ENCODE results near the gene DMAP1. TPM values are rescaled to one million over a fixed set of nuclear protein-coding genes. Genes with fewer than 3 reads are reported as not detected.
A peak's percentile ranks its signal among the peaks of the same experiment; 100 is the strongest.

DMAP1 gene
- total RNA-seq, 3 donors from 2014 or later: 40.4 to 50.5 (median 43.2) TPM

GRCh38 chr1:44254392-44254910 lies 41.2 kb downstream of the DMAP1 start:
- Mint-ChIP-seq H3K4me1 (ENCODE audit: low read depth) (no peaks in the 10 kb centered on the region), H3K9me3 (no peaks in the 10 kb centered on the region), H3K27me3 (ENCODE audit: low read depth) (no peaks in the 10 kb centered on the region), H3K36me3 (ENCODE audit: insufficient read depth) (peaks cover 9% of the 10 kb centered on the region), H3K4me3 (no peak overlapping the region)
- no peak for DNase-seq
- ATAC-seq: peak; percentile 81 to 88

DNA sequence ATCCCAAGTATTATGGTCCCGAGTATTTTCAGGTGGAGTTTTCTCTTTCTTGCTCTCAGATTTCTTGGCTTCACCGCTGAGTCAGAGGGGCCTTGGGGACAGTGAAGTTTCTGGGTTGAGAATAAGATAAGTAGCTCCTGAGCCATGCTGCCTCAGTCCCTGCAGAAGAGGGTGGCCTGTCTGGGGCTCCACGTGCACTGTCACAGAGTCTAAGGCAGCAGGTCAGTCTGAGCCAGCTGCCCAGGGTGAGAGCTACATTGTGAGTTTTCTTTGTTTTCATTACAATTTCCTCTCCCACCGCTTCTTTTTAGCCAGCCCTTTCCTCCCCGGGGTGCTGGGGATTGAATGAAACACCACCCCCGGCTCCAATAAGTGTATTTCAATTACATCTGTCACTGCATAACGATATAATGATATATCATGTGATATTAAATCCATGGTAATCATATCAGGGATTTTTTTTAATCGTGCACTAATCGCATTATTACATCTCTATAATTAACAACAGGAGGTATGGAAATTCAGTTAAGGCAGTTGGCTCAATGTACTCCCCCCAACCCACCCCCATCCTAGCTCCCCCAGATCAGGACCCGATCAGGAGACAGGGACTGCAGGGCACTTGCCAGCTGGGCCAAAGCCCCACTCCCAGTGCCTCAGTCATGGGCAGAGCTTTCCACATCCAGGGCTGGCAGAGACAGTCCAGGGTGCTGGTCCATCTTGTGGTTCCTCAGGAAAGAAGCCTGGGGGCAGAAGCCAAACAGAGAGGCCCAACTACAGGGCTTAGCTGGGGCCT lies 43.7 kb downstream of the DMAP1 start:
- H3K36me3 Mint-ChIP-seq (ENCODE audit: insufficient read depth): peaks cover 18% of the 10 kb centered on the region
- H3K27me3 Mint-ChIP-seq (ENCODE audit: low read depth): no peaks in the 10 kb centered on the region
- H3K4me3 Mint-ChIP-seq: no peak overlapping the region
- ATAC-seq (no peak), DNase-seq (no peak)
- no peaks in the 10 kb centered on the region for H3K4me1 Mint-ChIP-seq (ENCODE audit: low read depth)
- H3K9me3 Mint-ChIP-seq: no peaks in the 10 kb centered on the region

DNA sequence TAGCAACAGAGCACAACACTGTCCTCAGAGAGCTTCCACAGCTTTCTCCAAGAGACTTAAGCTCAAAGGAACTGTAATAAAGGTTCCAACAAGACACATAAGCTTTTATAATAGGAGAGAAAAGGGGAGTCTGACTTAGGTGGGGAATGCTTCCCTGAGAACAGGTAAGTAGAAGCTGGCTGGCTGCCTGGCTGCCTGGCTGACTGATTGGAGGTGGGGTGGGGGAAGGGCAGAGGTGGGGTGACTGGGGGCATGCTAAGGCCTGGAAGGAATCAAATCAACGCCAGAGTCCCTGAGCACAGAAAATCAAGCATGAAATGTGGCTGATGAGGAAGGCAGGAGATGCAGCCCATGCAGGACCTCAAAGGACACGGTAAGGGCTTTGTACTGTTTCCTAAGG lies 45.8 kb downstream of the DMAP1 start:
- no peaks in the 10 kb centered on the region for H3K4me1 Mint-ChIP-seq (ENCODE audit: low read depth)
- no peaks in the 10 kb centered on the region for H3K9me3 Mint-ChIP-seq
- H3K36me3 Mint-ChIP-seq (ENCODE audit: insufficient read depth): peaks cover 21% of the 10 kb centered on the region
- H3K4me3 Mint-ChIP-seq: no peak overlapping the region
- ATAC-seq: no peak
- H3K27me3 Mint-ChIP-seq (ENCODE audit: low read depth): no peaks in the 10 kb centered on the region
- no peak for DNase-seq

DNA sequence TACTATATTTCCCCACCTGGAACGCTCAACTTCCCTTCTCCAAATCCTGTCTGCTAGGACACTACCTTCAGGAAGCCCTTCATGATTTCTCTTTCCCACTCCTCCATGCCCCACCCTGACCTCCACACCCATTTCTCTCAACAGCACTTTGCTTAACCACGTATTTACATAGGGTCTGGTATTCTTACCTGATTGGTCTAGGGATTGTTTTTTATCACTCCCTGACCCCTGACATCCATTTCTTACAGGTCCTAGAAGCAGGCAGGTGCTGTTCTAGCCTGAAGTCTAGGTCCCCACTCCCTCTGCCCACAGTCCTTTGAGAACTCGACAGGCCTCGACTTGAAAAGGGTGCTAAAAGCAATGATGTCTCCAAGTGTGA lies 47.5 kb downstream of the DMAP1 start:
- Mint-ChIP-seq H3K9me3 (no peaks in the 10 kb centered on the region), H3K27me3 (ENCODE audit: low read depth) (no peaks in the 10 kb centered on the region), H3K4me1 (ENCODE audit: low read depth) (peaks cover 3% of the 10 kb centered on the region), H3K4me3 (no peak overlapping the region), H3K36me3 (ENCODE audit: insufficient read depth) (peaks cover 21% of the 10 kb centered on the region)
- ATAC-seq (no peak), DNase-seq (no peak)

- Mint-ChIP-seq H3K36me3 (ENCODE audit: insufficient read depth) (peaks cover 21% of the 10 kb centered on the region), H3K9me3 (no peaks in the 10 kb centered on the region), H3K4me1 (ENCODE audit: low read depth) (peaks cover 3% of the 10 kb centered on the region), H3K4me3 (no peak overlapping the region), H3K27me3 (ENCODE audit: low read depth) (no peaks in the 10 kb centered on the region)
- ATAC-seq: no peak
- no peak for DNase-seq
Measured at GRCh38 chr1:44261171-44261817, 48.0 kb downstream of the DMAP1 start.

- no peaks in the 10 kb centered on the region for H3K9me3 Mint-ChIP-seq
- ATAC-seq (no peak), DNase-seq (no peak)
- H3K4me1 Mint-ChIP-seq (ENCODE audit: low read depth): peaks cover 3% of the 10 kb centered on the region
- no peaks in the 10 kb centered on the region for H3K27me3 Mint-ChIP-seq (ENCODE audit: low read depth)
- peaks cover 21% of the 10 kb centered on the region for H3K36me3 Mint-ChIP-seq (ENCODE audit: insufficient read depth)
- H3K4me3 Mint-ChIP-seq: no peak overlapping the region
Measured at GRCh38 chr1:44261962-44262361, 48.7 kb downstream of the DMAP1 start.

DNA sequence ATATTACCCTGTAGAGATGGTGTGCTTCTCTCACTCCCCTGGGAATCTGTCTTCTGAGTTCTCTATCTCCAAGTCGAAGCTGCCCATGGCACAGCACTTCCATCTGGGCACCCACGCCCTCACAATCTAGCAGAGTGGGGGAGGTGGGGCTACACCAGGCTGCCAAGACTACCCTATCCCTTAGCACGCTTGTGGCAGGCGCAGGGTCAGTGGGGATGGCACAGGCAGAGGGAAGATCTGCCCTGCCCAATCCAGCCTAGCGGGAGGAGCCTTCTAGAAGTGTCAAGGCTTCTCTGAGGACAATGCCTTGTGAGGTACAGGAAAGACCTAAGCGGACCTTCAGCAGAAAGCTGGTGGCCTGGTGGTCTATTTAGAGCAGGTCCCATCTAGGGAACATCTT lies 49.1 kb downstream of the DMAP1 start:
- peaks cover 3% of the 10 kb centered on the region for H3K4me1 Mint-ChIP-seq (ENCODE audit: low read depth)
- H3K9me3 Mint-ChIP-seq: no peaks in the 10 kb centered on the region
- DNase-seq (no peak), ATAC-seq (no peak)
- H3K4me3 Mint-ChIP-seq: no peak overlapping the region
- no peaks in the 10 kb centered on the region for H3K27me3 Mint-ChIP-seq (ENCODE audit: low read depth)
- peaks cover 20% of the 10 kb centered on the region for H3K36me3 Mint-ChIP-seq (ENCODE audit: insufficient read depth)

GRCh38 chr1:44262816-44263567 lies 49.7 kb downstream of the DMAP1 start:
- H3K4me1 Mint-ChIP-seq (ENCODE audit: low read depth): peaks cover 3% of the 10 kb centered on the region

GRCh38 chr1:44263568-44264450 lies 50.5 kb downstream of the DMAP1 start:
- ATAC-seq (no peak), DNase-seq (no peak)
- H3K9me3 Mint-ChIP-seq: no peaks in the 10 kb centered on the region
- peaks cover 3% of the 10 kb centered on the region for H3K4me1 Mint-ChIP-seq (ENCODE audit: low read depth)
- H3K4me3 Mint-ChIP-seq: no peak overlapping the region
- H3K36me3 Mint-ChIP-seq (ENCODE audit: insufficient read depth): peaks cover 13% of the 10 kb centered on the region
- no peaks in the 10 kb centered on the region for H3K27me3 Mint-ChIP-seq (ENCODE audit: low read depth)

More at GRCh38 chr1:44262816-44263567, 49.7 kb downstream of the DMAP1 start:
- Mint-ChIP-seq H3K27me3 (ENCODE audit: low read depth) (no peaks in the 10 kb centered on the region), H3K9me3 (no peaks in the 10 kb centered on the region), H3K36me3 (ENCODE audit: insufficient read depth) (peaks cover 16% of the 10 kb centered on the region), H3K4me3 (no peak overlapping the region)
- ATAC-seq (no peak), DNase-seq (no peak)

GRCh38 chr1:44264451-44264771 lies 51.1 kb downstream of the DMAP1 start:
- no peaks in the 10 kb centered on the region for H3K9me3 Mint-ChIP-seq
- H3K4me3 Mint-ChIP-seq: no peak overlapping the region
- no peak for DNase-seq
- no peak for ATAC-seq
- no peaks in the 10 kb centered on the region for H3K27me3 Mint-ChIP-seq (ENCODE audit: low read depth)
- H3K36me3 Mint-ChIP-seq (ENCODE audit: insufficient read depth): peaks cover 13% of the 10 kb centered on the region
- H3K4me1 Mint-ChIP-seq (ENCODE audit: low read depth): peaks cover 3% of the 10 kb centered on the region

- Mint-ChIP-seq H3K27me3 (ENCODE audit: low read depth) (no peaks in the 10 kb centered on the region), H3K36me3 (ENCODE audit: insufficient read depth) (peaks cover 7% of the 10 kb centered on the region), H3K9me3 (no peaks in the 10 kb centered on the region), H3K4me3 (no peak overlapping the region), H3K4me1 (ENCODE audit: low read depth) (peaks cover 3% of the 10 kb centered on the region)
- DNase-seq (no peak), ATAC-seq (no peak)
Measured at GRCh38 chr1:44265656-44266358, 52.5 kb downstream of the DMAP1 start.

DNA sequence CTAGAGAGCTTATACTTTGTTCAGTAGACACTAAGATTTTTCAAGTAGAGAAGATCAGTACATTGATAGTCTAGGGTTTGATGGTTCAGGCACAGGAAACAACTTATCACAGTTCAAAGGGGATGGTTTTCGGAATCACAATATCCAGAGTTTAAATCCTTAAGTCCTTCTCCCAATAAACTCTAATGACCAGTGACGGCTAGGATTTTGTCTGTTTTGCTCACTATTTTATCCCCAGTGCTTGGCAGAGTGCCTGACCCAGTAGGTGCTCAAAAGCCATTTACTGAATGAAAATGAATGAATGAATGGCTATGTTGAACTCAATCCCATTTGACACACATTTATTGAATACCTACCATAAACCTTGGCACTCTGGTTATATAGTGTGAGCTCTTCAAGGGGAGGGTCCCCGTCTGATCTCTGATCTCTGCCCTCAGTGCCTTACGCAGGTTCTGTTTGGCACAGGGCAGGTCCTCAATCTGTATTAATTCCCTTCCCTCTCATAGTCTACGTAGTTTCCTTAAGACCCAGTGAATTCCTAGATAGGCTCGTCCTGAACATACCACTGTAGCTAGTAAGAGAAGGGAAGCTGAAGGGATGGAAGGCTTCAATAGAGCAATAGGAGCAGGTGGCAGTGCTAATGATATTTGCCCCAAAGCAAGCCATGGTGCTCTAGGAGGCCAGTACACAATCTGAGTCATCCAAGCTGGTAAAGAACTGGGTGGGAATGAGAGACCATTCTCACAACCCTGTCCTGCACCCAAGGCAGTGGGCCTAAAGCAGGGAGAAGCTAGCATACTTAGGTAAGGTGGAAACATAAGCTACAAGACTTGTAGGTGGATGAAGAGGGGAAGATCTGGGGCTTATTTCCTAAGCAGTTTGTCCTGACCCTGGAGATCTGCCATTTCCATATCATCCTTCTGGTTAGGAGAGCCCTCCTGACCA lies 53.4 kb downstream of the DMAP1 start:
- Mint-ChIP-seq H3K4me1 (ENCODE audit: low read depth) (peaks cover 5% of the 10 kb centered on the region), H3K4me3 (no peak overlapping the region), H3K36me3 (ENCODE audit: insufficient read depth) (peaks cover 9% of the 10 kb centered on the region), H3K27me3 (ENCODE audit: low read depth) (no peaks in the 10 kb centered on the region), H3K9me3 (no peaks in the 10 kb centered on the region)
- no peak for ATAC-seq
- DNase-seq: no peak
